Hepatocyte (in vitro differentiated cells): ENCODE measurements around the gene METRNL. TPM values are rescaled to one million over a fixed set of nuclear protein-coding genes. Genes with fewer than 3 reads are reported as not detected.
A peak's percentile ranks its signal among the peaks of the same experiment; 100 is the strongest.

Experiments
- DNase-seq: peaks from one replicate; pipeline ENCODE4 v3.0.0-alpha.2; 2016; ENCODE audit warnings: low spot score
- H2AFZ ChIP-seq: fragments of 200-600 bp; sonication (generic); 2 replicates; pipeline ENCODE4 v1.6.0; 2016; ENCODE audit warnings: antibody characterized with exemption, mild to moderate bottlenecking
- H3K27ac ChIP-seq: fragments of 200-600 bp; sonication (generic); 2 replicates; pipeline ENCODE4 v1.5.1; 2016; ENCODE audit warnings: mild to moderate bottlenecking
- H3K27me3 ChIP-seq: fragments of 200-600 bp; sonication (generic); 2 replicates; pipeline ENCODE4 v1.6.1; 2016
- H3K36me3 ChIP-seq: fragments of 200-600 bp; sonication (generic); replicated peaks from 2 replicates; pipeline ENCODE4 v1.5.1; 2016; ENCODE audit warnings: low read depth; ENCODE audit not compliant: insufficient read depth
- H3K4me1 ChIP-seq: fragments of 200-600 bp; sonication (generic); 2 replicates; pipeline ENCODE4 v1.5.1; 2016; ENCODE audit warnings: mild to moderate bottlenecking, moderate library complexity; ENCODE audit not compliant: insufficient read depth
- H3K4me2 ChIP-seq: fragments of 200-600 bp; sonication (generic); 2 replicates; pipeline ENCODE4 v1.6.0; 2016
- H3K4me3 ChIP-seq: fragments of 200-600 bp; sonication (generic); 2 replicates; pipeline ENCODE4 v1.5.1; 2016; ENCODE audit warnings: mild to moderate bottlenecking
- H3K79me2 ChIP-seq: fragments of 200-600 bp; sonication (generic); 2 replicates; pipeline ENCODE4 v1.6.0; 2017; ENCODE audit warnings: mild to moderate bottlenecking
- H3K9me2 ChIP-seq: fragments of 200-600 bp; sonication (generic); replicated peaks from 2 replicates; pipeline ENCODE4 v1.6.0; 2017; ENCODE audit warnings: mild to moderate bottlenecking; ENCODE audit not compliant: insufficient read depth
- H3K9me3 ChIP-seq: fragments of 200-600 bp; sonication (generic); 2 replicates; pipeline ENCODE4 v1.5.1; 2016; ENCODE audit warnings: low read depth, mild to moderate bottlenecking
- H4K20me1 ChIP-seq: fragments of 200-600 bp; sonication (generic); 2 replicates; pipeline ENCODE4 v1.6.0; 2016; ENCODE audit warnings: mild to moderate bottlenecking; ENCODE audit not compliant: insufficient read depth, poor library complexity, severe bottlenecking
- EZH2 ChIP-seq: fragments of 200-600 bp; sonication (generic); IDR thresholded peaks from 2 replicates; pipeline ENCODE4 v1.6.1; 2016; ENCODE audit warnings: antibody characterized with exemption, mild to moderate bottlenecking, borderline replicate concordance
- EZH2phosphoT487 ChIP-seq: fragments of 200-600 bp; sonication (generic); IDR thresholded peaks from one replicate; pipeline ENCODE4 v1.6.1; 2018; ENCODE audit warnings: antibody characterized with exemption, mild to moderate bottlenecking, low read depth, moderate library complexity; ENCODE audit not compliant: unreplicated experiment, severe bottlenecking
- WGBS: methylation state at CpG from one replicate; pipeline ENCODE4 v1.1.6; 2016; ENCODE audit warnings: low lambda C conversion rate; ENCODE audit errors: missing lambda C conversion rate; 5-methylcytosine and 5-hydroxymethylcytosine counted together
- polyA plus RNA-seq: library from polyadenylated mRNA; unstranded; fragments of >200 nt; fragmentation: Nextera tagmentation; extraction: Ambion mirVana; gene quantifications from 2 replicates; pipeline ENCODE4 v1.2.1, GENCODE V29; 2016
- total RNA-seq: library from RNA; depleted of rRNA; stranded (reverse); fragments of >200 nt; gene quantifications from 2 replicates; pipeline ENCODE4 v1.2.3, GENCODE V29; 2014
- TF ChIP-seq, protein P1 (sequence below): fragments of 200-600 bp; sonication (generic); IDR thresholded peaks from 2 replicates; pipeline ENCODE4 v1.5.1; 2016; ENCODE audit warnings: antibody characterized with exemption, mild to moderate bottlenecking; ENCODE audit not compliant: poor library complexity

The METRNL gene
- total and polyA plus RNA-seq, 2 experiments from 2014 or later: 97.2 to 164 TPM

DNA sequence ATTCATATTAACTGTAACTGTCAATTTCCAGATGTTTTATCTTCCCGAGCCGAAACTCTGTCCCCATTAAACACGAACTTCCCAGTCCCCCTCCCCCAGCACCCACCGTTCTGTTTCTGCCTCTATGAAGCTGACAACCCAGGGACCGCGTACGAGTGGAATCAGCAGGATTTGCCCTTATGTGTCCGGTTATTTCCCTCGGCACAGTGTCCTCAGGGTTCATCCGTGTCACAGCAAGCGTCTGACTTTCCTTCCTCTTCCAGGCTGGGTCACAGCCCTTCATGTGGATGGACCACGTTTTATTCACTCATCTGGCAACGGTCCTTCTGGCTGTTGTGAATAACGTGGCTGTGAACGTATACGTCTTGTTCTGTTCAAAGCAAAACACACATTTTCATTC is 31.3 kb downstream of the METRNL start:
- Histone ChIP-seq H3K4me3 (no peak overlapping the region), H3K79me2 (no peaks in the 10 kb centered on the region), H2AFZ (no peak overlapping the region), H3K9me3 (no peaks in the 10 kb centered on the region), H3K4me2 (peak overlapping the region; percentile 71), H3K27ac (peak overlapping the region; percentile 93), H4K20me1 (no peaks in the 10 kb centered on the region), H3K4me1 (peaks cover 33% of the 10 kb centered on the region), H3K36me3 (no peaks in the 10 kb centered on the region), H3K9me2 (no peaks in the 10 kb centered on the region), H3K27me3 (no peaks in the 10 kb centered on the region)
- 54% methylated on average over 16 of the region's 16 CpGs for WGBS
- no peak for DNase-seq
- TF ChIP-seq, protein P1, sequence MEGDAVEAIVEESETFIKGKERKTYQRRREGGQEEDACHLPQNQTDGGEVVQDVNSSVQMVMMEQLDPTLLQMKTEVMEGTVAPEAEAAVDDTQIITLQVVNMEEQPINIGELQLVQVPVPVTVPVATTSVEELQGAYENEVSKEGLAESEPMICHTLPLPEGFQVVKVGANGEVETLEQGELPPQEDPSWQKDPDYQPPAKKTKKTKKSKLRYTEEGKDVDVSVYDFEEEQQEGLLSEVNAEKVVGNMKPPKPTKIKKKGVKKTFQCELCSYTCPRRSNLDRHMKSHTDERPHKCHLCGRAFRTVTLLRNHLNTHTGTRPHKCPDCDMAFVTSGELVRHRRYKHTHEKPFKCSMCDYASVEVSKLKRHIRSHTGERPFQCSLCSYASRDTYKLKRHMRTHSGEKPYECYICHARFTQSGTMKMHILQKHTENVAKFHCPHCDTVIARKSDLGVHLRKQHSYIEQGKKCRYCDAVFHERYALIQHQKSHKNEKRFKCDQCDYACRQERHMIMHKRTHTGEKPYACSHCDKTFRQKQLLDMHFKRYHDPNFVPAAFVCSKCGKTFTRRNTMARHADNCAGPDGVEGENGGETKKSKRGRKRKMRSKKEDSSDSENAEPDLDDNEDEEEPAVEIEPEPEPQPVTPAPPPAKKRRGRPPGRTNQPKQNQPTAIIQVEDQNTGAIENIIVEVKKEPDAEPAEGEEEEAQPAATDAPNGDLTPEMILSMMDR: no peak
- no peak for TF ChIP-seq EZH2
- no peak for TF ChIP-seq EZH2phosphoT487

DNA sequence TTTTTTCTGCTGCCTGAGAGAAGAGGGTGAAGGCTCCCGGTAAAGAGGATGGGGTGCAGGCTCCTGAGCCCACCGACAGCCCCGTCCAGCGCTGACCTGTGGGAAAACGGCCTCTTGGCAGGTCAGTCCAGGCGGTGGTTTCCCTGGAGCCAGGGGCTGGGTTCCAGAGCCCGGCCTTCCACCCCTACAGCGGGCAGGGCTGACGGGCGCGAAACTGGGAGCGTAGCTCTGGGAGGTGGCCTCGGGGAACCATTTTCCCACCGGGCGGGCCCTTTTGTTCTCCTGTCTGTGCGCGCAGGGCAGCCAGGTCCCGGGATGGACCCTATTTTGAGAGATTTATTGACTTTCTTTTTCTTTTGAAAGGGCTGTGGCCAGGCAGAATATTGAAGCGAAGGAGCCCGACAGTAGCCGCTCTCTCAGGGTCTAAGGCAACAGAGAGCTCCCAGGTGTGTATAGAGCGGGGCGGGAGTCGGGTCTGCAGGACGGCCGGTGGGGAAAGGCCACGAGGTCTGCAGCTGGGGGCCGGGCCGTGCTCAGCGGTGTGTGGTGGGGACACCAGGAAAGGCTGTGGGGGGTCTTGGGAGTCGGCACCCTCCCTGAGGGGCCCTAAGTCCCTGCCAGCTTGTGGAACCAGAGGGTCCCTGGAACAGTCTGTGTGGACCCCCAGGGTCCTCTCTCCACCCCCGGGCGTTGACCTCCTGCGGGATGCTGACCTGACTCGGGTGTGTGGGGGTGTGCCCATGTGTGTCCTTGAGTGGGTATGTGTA is 32.3 kb downstream of the METRNL start:
- no peak for DNase-seq
- H4K20me1 ChIP-seq: no peaks in the 10 kb centered on the region
- H3K4me3 ChIP-seq: no peak overlapping the region
- H3K9me2 ChIP-seq: no peaks in the 10 kb centered on the region
- no peak overlapping the region for H2AFZ ChIP-seq
- H3K27me3 ChIP-seq: no peaks in the 10 kb centered on the region
- peaks cover 28% of the 10 kb centered on the region for H3K4me1 ChIP-seq
- TF ChIP-seq EZH2: no peak
- TF ChIP-seq, protein P1: no peak
- no peak for TF ChIP-seq EZH2phosphoT487
- H3K9me3 ChIP-seq: no peaks in the 10 kb centered on the region
- no peaks in the 10 kb centered on the region for H3K36me3 ChIP-seq
- H3K4me2 ChIP-seq: no peak overlapping the region
- WGBS: 94% methylated on average over 33 of the region's 35 CpGs
- no peaks in the 10 kb centered on the region for H3K79me2 ChIP-seq
- H3K27ac ChIP-seq: peak overlapping the region; percentile 93

DNA sequence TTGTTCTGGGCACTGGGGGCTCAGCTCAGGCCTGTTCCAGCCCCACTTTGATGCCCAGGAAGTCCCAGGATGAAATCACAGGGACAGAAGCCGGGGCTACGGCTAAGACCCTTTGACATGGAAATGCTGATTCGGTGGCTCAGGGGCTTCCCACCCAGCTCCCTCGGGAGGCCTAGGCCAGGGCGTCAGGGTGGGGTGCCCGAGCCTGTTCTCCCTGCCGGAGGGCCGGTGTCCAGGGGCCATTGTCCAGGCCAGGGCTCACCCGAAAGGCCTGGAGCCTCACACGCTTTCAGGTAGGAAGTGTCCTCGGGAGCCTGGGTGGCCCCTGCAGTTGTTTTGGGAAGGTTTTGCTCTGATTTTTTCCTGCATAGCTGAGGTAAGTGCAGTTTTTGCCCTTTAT is 34.0 kb downstream of the METRNL start:
- H2AFZ ChIP-seq: no peak overlapping the region
- H3K9me2 ChIP-seq: no peaks in the 10 kb centered on the region
- WGBS: 88% methylated on average over 11 of the region's 11 CpGs

More for the DNA sequence above, 34.0 kb downstream of the METRNL start:
- H3K4me3 ChIP-seq: no peak overlapping the region
- TF ChIP-seq EZH2phosphoT487: no peak
- no peak for TF ChIP-seq EZH2
- TF ChIP-seq, protein P1: no peak
- DNase-seq: no peak
- no peaks in the 10 kb centered on the region for H3K79me2 ChIP-seq
- no peaks in the 10 kb centered on the region for H4K20me1 ChIP-seq
- no peaks in the 10 kb centered on the region for H3K9me3 ChIP-seq
- H3K4me2 ChIP-seq: no peak overlapping the region
- H3K4me1 ChIP-seq: peaks cover 24% of the 10 kb centered on the region
- no peaks in the 10 kb centered on the region for H3K27me3 ChIP-seq
- no peak overlapping the region for H3K27ac ChIP-seq
- H3K36me3 ChIP-seq: no peaks in the 10 kb centered on the region
